Vagina (tissue), 2 donors: ENCODE data around the gene PIR.

Experiments
- CTCF ChIP-seq, 3 experiments: fragments of 450-650 bp in 2 of 3; fragments of 200-600 bp in 1 of 3; sonication (generic) in 1 of 3; IDR thresholded peaks; one replicate each; pipeline ENCODE4 v1.5.1; 2017 to 2019; ENCODE audit warnings: antibody characterized with exemption in 3 of 3, mild to moderate bottlenecking in 2 of 3, moderate library complexity in 2 of 3
- POLR2A ChIP-seq, 2 donors: fragments of 450-650 bp; IDR thresholded peaks; one replicate each; pipeline ENCODE4 v1.6.1; 2017; ENCODE audit warnings: antibody characterized with exemption in 2 of 2, mild to moderate bottlenecking in 2 of 2, moderate library complexity in 2 of 2

GRCh38 chrX:15384304-15384703 is 108.8 kb downstream of the PIR start, which contains the start of gene VEGFD:
- TF ChIP-seq CTCF (IDR thresholded peaks at IDR 0.05) (no peak), POLR2A (IDR thresholded peaks at IDR 0.05) (no peak)
